ENCODE results near the gene TRIM61. TPM values are rescaled to one million over a fixed set of nuclear protein-coding genes. Genes with fewer than 3 reads are reported as not detected.
"Not testable (repeated sequence)": the region's sequence is repeated elsewhere in the genome, so short reads cannot be mapped to it uniquely, and the experiment has no call there.

TRIM61 gene
- total RNA-seq, 4 donors from 2014 or later: not detected

DNA sequence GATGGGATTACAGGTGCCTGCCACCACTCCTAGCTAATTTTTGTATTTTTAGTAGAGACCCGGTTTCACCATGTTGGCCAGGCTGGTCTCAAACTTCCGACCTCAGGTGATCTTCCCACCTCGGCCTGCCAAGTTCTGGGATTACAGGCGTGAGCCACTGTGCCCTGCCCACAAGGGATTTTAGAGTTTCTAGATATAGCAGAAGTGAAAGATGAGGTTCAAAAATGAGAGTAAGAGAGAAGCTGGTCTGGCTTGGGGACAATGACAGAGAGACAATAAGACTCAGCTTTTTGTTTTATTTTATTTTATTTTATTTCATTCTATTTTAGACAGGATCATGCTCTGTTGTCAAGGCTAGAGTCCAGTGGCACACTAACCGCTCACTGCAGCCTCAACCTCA, 30.6 kb downstream of the TRIM61 start:
- TF ChIP-seq, protein P1, sequence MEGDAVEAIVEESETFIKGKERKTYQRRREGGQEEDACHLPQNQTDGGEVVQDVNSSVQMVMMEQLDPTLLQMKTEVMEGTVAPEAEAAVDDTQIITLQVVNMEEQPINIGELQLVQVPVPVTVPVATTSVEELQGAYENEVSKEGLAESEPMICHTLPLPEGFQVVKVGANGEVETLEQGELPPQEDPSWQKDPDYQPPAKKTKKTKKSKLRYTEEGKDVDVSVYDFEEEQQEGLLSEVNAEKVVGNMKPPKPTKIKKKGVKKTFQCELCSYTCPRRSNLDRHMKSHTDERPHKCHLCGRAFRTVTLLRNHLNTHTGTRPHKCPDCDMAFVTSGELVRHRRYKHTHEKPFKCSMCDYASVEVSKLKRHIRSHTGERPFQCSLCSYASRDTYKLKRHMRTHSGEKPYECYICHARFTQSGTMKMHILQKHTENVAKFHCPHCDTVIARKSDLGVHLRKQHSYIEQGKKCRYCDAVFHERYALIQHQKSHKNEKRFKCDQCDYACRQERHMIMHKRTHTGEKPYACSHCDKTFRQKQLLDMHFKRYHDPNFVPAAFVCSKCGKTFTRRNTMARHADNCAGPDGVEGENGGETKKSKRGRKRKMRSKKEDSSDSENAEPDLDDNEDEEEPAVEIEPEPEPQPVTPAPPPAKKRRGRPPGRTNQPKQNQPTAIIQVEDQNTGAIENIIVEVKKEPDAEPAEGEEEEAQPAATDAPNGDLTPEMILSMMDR (IDR thresholded peaks at IDR 0.05): no peak
- TF ChIP-seq POLR2A (IDR thresholded peaks at IDR 0.05): no peak
- H3K4me3 ChIP-seq (ENCODE audit: low read depth, poor library complexity, severe bottlenecking): no peak overlapping the region
- intact Hi-C loops (cut with DNase I; ENCODE audit: low total_unique reads): no loop called here
- WGBS, 2 donors: 86 to 87% methylated on average over 5 of the region's 5 CpGs
- DNase-seq (ENCODE audit: low spot score in 2 of 2): no peak

DNA sequence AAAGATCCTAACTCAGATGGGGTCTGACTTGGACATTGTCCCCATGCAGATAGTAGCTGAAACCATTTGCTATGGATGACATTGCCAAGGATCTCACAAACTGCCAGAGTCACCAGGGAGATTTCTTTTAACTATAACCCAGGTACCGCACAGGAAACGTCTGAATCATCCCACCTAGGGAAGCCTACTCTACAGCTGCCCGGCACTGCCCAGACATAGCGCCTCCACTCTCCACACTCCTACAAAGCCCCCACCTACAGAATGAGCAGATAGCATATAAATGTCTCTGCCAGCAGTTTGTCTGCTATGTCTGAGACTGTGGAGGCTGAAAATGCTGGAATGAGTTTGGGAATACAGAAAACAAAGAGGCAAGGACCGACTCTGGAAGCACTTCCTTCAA, 32.3 kb downstream of the TRIM61 start:
- no peak for DNase-seq (ENCODE audit: low spot score in 2 of 2)
- WGBS, 2 donors: 68 to 72% methylated on average over 5 of the region's 5 CpGs
- TF ChIP-seq, protein P1 (IDR thresholded peaks at IDR 0.05): no peak
- no peak for TF ChIP-seq POLR2A (IDR thresholded peaks at IDR 0.05)
- intact Hi-C loops (cut with DNase I; ENCODE audit: low total_unique reads): no loop called here
- no peak overlapping the region for H3K4me3 ChIP-seq (ENCODE audit: low read depth, poor library complexity, severe bottlenecking)

DNA sequence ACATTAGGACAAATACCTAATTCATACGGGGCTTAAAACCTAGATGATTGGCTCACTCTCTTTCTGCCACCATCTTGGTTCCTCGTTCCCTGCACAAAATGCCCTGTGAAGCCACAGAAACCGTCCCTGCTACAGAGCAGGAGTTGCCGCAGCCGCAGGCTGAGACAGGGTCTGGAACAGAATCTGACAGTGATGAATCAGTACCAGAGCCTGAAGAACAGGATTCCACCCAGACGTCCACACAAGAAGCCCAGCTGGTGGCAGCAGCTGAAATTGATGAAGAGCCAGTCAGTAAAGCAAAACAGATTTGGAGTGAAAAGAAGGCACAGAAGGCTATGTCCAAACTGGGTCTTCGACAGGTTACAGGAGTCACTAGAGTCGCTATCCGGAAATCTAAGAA, 34.3 kb downstream of the TRIM61 start:
- WGBS, 2 donors: 25 to 50% methylated on average over 9 of the region's 9 CpGs
- H3K4me3 ChIP-seq (ENCODE audit: low read depth, poor library complexity, severe bottlenecking): no peak overlapping the region
- TF ChIP-seq, protein P1 (IDR thresholded peaks at IDR 0.05): no peak
- TF ChIP-seq POLR2A (IDR thresholded peaks at IDR 0.05): no peak
- intact Hi-C loops (cut with DNase I; ENCODE audit: low total_unique reads): no loop called here
- DNase-seq (ENCODE audit: low spot score in 2 of 2): no peak

DNA sequence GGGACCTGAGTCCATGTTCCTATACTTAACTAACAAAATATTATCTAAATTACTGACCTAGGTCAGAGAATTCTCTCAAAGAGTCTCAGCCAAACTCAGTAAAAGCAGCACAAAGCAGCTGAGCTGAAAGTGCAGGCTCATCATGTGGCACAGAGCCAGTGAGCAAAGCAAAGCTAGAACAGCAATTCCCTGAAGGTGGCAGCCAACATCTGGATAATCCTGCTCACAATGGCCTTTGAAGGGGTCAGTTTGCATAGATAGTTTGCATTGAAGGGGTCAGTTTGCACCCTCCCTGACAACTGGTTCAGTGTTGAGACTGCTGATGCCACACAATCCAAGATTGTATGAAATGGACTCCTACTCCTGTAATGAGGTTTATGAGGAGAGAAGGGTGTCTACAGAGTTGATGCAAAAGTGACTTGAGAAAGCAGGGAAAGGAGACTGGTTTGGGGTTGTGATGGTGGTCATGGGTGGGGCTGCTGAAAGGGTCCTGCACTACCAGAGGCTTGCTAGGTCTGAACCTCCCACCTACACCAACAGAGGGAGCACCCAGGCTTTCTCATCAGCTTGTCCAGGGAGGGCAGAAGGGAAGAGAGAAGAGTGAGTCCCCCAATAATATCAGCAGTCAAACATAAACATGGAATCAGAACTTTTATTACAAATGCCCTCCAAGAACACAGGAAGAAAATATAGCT, 39.7 kb downstream of the TRIM61 start:
- no peak overlapping the region for H3K4me3 ChIP-seq (ENCODE audit: low read depth, poor library complexity, severe bottlenecking)
- TF ChIP-seq POLR2A (IDR thresholded peaks at IDR 0.05): no peak
- TF ChIP-seq, protein P1 (IDR thresholded peaks at IDR 0.05): no peak
- intact Hi-C loops (cut with DNase I; ENCODE audit: low total_unique reads): no loop called here
- DNase-seq (ENCODE audit: low spot score in 2 of 2): peak in 1 of 2 donors; percentile 25

DNA sequence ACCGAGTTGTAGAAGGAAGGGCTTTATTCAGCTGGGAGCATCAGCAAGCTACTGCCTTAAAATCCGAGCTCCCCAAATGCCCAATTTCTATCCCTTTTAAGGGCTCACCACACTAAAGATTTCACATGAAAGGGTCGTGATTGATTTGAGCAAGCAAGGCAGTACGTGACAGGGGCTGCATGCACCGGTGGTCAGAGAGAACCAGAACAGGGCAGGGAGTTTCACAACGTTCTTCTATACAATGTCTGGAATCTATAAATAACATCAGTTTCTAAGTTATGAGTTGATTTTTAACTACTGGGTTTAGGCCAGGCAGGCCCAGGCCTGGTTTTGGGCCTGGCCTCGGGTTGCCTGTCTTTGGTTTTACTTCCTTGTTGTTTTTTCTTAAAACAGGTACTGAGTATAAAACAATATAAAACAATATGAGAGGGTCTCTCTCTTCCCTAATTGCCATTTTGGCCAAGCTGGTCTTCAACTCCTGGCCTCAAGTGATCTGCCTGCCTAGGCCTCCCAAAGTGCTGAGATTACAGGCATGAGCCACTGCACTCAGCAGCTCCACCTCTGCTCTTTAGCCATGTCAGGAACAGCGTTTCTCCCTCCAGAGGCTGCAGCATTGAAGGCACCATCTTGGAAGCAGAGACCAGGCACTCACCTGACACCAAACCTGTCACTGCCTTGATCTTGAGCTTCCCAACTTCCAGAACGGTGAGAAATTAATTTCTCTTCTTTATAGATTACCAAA, 41.4 kb downstream of the TRIM61 start:
- H3K4me3 ChIP-seq (ENCODE audit: low read depth, poor library complexity, severe bottlenecking); intact Hi-C loops (cut with DNase I; ENCODE audit: low total_unique reads); DNase-seq (ENCODE audit: low spot score in 2 of 2): not testable (repeated sequence)
- WGBS, 2 donors: 79 to 80% methylated on average over 9 of the region's 9 CpGs

DNA sequence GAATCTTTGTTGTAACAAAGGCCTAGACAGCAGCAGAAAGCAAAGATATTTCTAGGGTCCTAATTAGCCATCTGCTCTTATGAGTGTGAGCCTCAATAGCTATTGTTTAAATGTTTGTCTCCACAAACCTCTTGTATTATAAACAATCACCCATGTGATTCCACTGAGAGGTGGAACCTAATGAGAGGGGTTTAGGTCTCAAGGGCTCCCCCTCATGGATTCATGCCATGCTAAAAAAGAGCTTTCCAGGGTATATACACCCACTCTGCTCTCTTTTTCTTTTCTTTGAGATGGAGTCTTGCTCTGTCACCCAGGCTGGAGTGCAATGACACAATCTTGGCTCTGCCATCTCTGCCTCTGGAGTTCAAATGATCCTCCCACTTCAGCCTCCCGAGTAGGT, 42.1 kb downstream of the TRIM61 start:
- TF ChIP-seq, protein P1 (IDR thresholded peaks at IDR 0.05): no peak
- TF ChIP-seq POLR2A (IDR thresholded peaks at IDR 0.05): no peak
- intact Hi-C loops (cut with DNase I; ENCODE audit: low total_unique reads): no loop called here
- no peak for DNase-seq (ENCODE audit: low spot score in 2 of 2)
- WGBS, 2 donors: 63 to 67% methylated on average over 1 of the region's 1 CpG
- H3K4me3 ChIP-seq (ENCODE audit: low read depth, poor library complexity, severe bottlenecking): no peak overlapping the region
